ENCODE results near the gene TSHZ2. TPM values are rescaled to one million over a fixed set of nuclear protein-coding genes. Genes with fewer than 3 reads are reported as not detected.

TSHZ2 gene
- total RNA-seq, 3 donors from 2014 or later, result 8.1 to 19.3 (median 8.4) TPM

GRCh38 chr20:53038299-53038698, 66.1 kb downstream of the TSHZ2 start:
- Mint-ChIP-seq H3K36me3 (ENCODE audit: insufficient read depth) (peaks cover 4% of the 10 kb centered on the region), H3K4me1 (ENCODE audit: low read depth) (peaks cover 33% of the 10 kb centered on the region), H3K9me3 (no peaks in the 10 kb centered on the region), H3K4me3 (no peak overlapping the region), H3K27me3 (ENCODE audit: low read depth) (no peaks in the 10 kb centered on the region)
- DNase-seq (no peak), ATAC-seq (no peak)

GRCh38 chr20:53040693-53041589, 68.8 kb downstream of the TSHZ2 start:
- ATAC-seq, result no peak
- H3K27me3 Mint-ChIP-seq (ENCODE audit: low read depth), result no peaks in the 10 kb centered on the region
- DNase-seq, result no peak
- no peaks in the 10 kb centered on the region for H3K9me3 Mint-ChIP-seq
- H3K36me3 Mint-ChIP-seq (ENCODE audit: insufficient read depth), result peaks cover 7% of the 10 kb centered on the region
- peaks cover 17% of the 10 kb centered on the region for H3K4me1 Mint-ChIP-seq (ENCODE audit: low read depth)
- H3K4me3 Mint-ChIP-seq, result no peak overlapping the region

GRCh38 chr20:53042521-53042920, 70.4 kb downstream of the TSHZ2 start:
- ATAC-seq, result no peak

GRCh38 chr20:53044296-53044695, 72.1 kb downstream of the TSHZ2 start:
- peaks cover 9% of the 10 kb centered on the region for H3K36me3 Mint-ChIP-seq (ENCODE audit: insufficient read depth)
- H3K27me3 Mint-ChIP-seq (ENCODE audit: low read depth), result no peaks in the 10 kb centered on the region
- peaks cover 7% of the 10 kb centered on the region for H3K9me3 Mint-ChIP-seq
- peaks cover 13% of the 10 kb centered on the region for H3K4me1 Mint-ChIP-seq (ENCODE audit: low read depth)
- no peak for ATAC-seq
- DNase-seq, result no peak
- H3K4me3 Mint-ChIP-seq, result no peak overlapping the region

More at GRCh38 chr20:53042521-53042920, 70.4 kb downstream of the TSHZ2 start:
- H3K4me3 Mint-ChIP-seq, result no peak overlapping the region
- H3K27me3 Mint-ChIP-seq (ENCODE audit: low read depth), result no peaks in the 10 kb centered on the region
- peaks cover 16% of the 10 kb centered on the region for H3K4me1 Mint-ChIP-seq (ENCODE audit: low read depth)
- peaks cover 10% of the 10 kb centered on the region for H3K36me3 Mint-ChIP-seq (ENCODE audit: insufficient read depth)
- DNase-seq, result no peak
- peaks cover 4% of the 10 kb centered on the region for H3K9me3 Mint-ChIP-seq

- ATAC-seq, result no peak
- no peak overlapping the region for H3K4me3 Mint-ChIP-seq
- DNase-seq, result no peak
- peaks cover 17% of the 10 kb centered on the region for H3K4me1 Mint-ChIP-seq (ENCODE audit: low read depth)
- peaks cover 12% of the 10 kb centered on the region for H3K9me3 Mint-ChIP-seq
- peaks cover 11% of the 10 kb centered on the region for H3K36me3 Mint-ChIP-seq (ENCODE audit: insufficient read depth)
- H3K27me3 Mint-ChIP-seq (ENCODE audit: low read depth), result no peaks in the 10 kb centered on the region
These were observed 73.8 kb downstream of the TSHZ2 start for GRCh38 chr20:53045941-53046340.

GRCh38 chr20:53047203-53047602, 75.0 kb downstream of the TSHZ2 start:
- Mint-ChIP-seq H3K36me3 (ENCODE audit: insufficient read depth) (peaks cover 15% of the 10 kb centered on the region), H3K9me3 (peaks cover 12% of the 10 kb centered on the region)
- no peak for ATAC-seq

GRCh38 chr20:53048387-53048786, 76.2 kb downstream of the TSHZ2 start:
- Mint-ChIP-seq H3K27me3 (ENCODE audit: low read depth) (no peaks in the 10 kb centered on the region), H3K9me3 (peaks cover 12% of the 10 kb centered on the region), H3K4me3 (no peak overlapping the region), H3K4me1 (ENCODE audit: low read depth) (peaks cover 12% of the 10 kb centered on the region), H3K36me3 (ENCODE audit: insufficient read depth) (peaks cover 17% of the 10 kb centered on the region)
- DNase-seq (no peak), ATAC-seq (no peak)

More at GRCh38 chr20:53047203-53047602, 75.0 kb downstream of the TSHZ2 start:
- peaks cover 12% of the 10 kb centered on the region for H3K4me1 Mint-ChIP-seq (ENCODE audit: low read depth)
- no peak for DNase-seq
- no peak overlapping the region for H3K4me3 Mint-ChIP-seq
- H3K27me3 Mint-ChIP-seq (ENCODE audit: low read depth), result no peaks in the 10 kb centered on the region

- no peaks in the 10 kb centered on the region for H3K27me3 Mint-ChIP-seq (ENCODE audit: low read depth)
- ATAC-seq (peak; percentile 81 to 89), DNase-seq (peak; percentile 25)
- H3K9me3 Mint-ChIP-seq, result peaks cover 12% of the 10 kb centered on the region
- H3K36me3 Mint-ChIP-seq (ENCODE audit: insufficient read depth), result peaks cover 18% of the 10 kb centered on the region
- no peak overlapping the region for H3K4me3 Mint-ChIP-seq
- H3K4me1 Mint-ChIP-seq (ENCODE audit: low read depth), result peaks cover 26% of the 10 kb centered on the region
These were observed 78.2 kb downstream of the TSHZ2 start for GRCh38 chr20:53050338-53050737.

GRCh38 chr20:53052380-53052779, 80.2 kb downstream of the TSHZ2 start:
- Mint-ChIP-seq H3K9me3 (peaks cover 10% of the 10 kb centered on the region), H3K4me1 (ENCODE audit: low read depth) (peaks cover 35% of the 10 kb centered on the region), H3K4me3 (no peak overlapping the region), H3K36me3 (ENCODE audit: insufficient read depth) (peaks cover 30% of the 10 kb centered on the region), H3K27me3 (ENCODE audit: low read depth) (no peaks in the 10 kb centered on the region)
- ATAC-seq (no peak), DNase-seq (no peak)

- H3K27me3 Mint-ChIP-seq (ENCODE audit: low read depth), result no peaks in the 10 kb centered on the region
- H3K4me1 Mint-ChIP-seq (ENCODE audit: low read depth), result peaks cover 35% of the 10 kb centered on the region
- H3K4me3 Mint-ChIP-seq, result no peak overlapping the region
- no peak for DNase-seq
- peaks cover 27% of the 10 kb centered on the region for H3K36me3 Mint-ChIP-seq (ENCODE audit: insufficient read depth)
- H3K9me3 Mint-ChIP-seq, result peaks cover 5% of the 10 kb centered on the region
- no peak for ATAC-seq
These were observed 81.4 kb downstream of the TSHZ2 start for GRCh38 chr20:53053595-53053994.

- Mint-ChIP-seq H3K36me3 (ENCODE audit: insufficient read depth) (peaks cover 25% of the 10 kb centered on the region), H3K9me3 (peaks cover under 1% of the 10 kb centered on the region)
These were observed 83.4 kb downstream of the TSHZ2 start for GRCh38 chr20:53055367-53056067.

GRCh38 chr20:53057579-53057978, 85.4 kb downstream of the TSHZ2 start:
- Mint-ChIP-seq H3K36me3 (ENCODE audit: insufficient read depth) (peaks cover 20% of the 10 kb centered on the region), H3K9me3 (no peaks in the 10 kb centered on the region)
- no peak for ATAC-seq

More at GRCh38 chr20:53055367-53056067, 83.4 kb downstream of the TSHZ2 start:
- ATAC-seq (no peak), DNase-seq (no peak)
- Mint-ChIP-seq H3K4me1 (ENCODE audit: low read depth) (peaks cover 34% of the 10 kb centered on the region), H3K4me3 (no peak overlapping the region), H3K27me3 (ENCODE audit: low read depth) (no peaks in the 10 kb centered on the region)

GRCh38 chr20:53059848-53060247, 87.7 kb downstream of the TSHZ2 start:
- no peak overlapping the region for H3K4me3 Mint-ChIP-seq
- peaks cover 51% of the 10 kb centered on the region for H3K4me1 Mint-ChIP-seq (ENCODE audit: low read depth)
- H3K36me3 Mint-ChIP-seq (ENCODE audit: insufficient read depth), result peaks cover 17% of the 10 kb centered on the region

More at GRCh38 chr20:53057579-53057978, 85.4 kb downstream of the TSHZ2 start:
- no peak for DNase-seq
- Mint-ChIP-seq H3K27me3 (ENCODE audit: low read depth) (no peaks in the 10 kb centered on the region), H3K4me3 (no peak overlapping the region), H3K4me1 (ENCODE audit: low read depth) (peaks cover 50% of the 10 kb centered on the region)

GRCh38 chr20:53061192-53062108, 89.3 kb downstream of the TSHZ2 start:
- Mint-ChIP-seq H3K36me3 (ENCODE audit: insufficient read depth) (peaks cover 7% of the 10 kb centered on the region), H3K4me3 (no peak overlapping the region), H3K27me3 (ENCODE audit: low read depth) (no peaks in the 10 kb centered on the region), H3K9me3 (no peaks in the 10 kb centered on the region), H3K4me1 (ENCODE audit: low read depth) (peaks cover 41% of the 10 kb centered on the region)
- DNase-seq (no peak), ATAC-seq (peak in 1 of 2 donors; percentile 34)

More at GRCh38 chr20:53059848-53060247, 87.7 kb downstream of the TSHZ2 start:
- Mint-ChIP-seq H3K27me3 (ENCODE audit: low read depth) (no peaks in the 10 kb centered on the region), H3K9me3 (no peaks in the 10 kb centered on the region)
- no peak for DNase-seq
- ATAC-seq, result no peak
